GM12801 (cell line): Measurements from ENCODE around the gene SART1.

Experiments
- CTCF ChIP-seq: IDR thresholded peaks from one replicate; pipeline ENCODE4 v1.5.1; 2011; ENCODE audit warnings: control low read depth; ENCODE audit not compliant: insufficient read length; ENCODE audit errors: extremely low read depth

SART1 gene

DNA sequence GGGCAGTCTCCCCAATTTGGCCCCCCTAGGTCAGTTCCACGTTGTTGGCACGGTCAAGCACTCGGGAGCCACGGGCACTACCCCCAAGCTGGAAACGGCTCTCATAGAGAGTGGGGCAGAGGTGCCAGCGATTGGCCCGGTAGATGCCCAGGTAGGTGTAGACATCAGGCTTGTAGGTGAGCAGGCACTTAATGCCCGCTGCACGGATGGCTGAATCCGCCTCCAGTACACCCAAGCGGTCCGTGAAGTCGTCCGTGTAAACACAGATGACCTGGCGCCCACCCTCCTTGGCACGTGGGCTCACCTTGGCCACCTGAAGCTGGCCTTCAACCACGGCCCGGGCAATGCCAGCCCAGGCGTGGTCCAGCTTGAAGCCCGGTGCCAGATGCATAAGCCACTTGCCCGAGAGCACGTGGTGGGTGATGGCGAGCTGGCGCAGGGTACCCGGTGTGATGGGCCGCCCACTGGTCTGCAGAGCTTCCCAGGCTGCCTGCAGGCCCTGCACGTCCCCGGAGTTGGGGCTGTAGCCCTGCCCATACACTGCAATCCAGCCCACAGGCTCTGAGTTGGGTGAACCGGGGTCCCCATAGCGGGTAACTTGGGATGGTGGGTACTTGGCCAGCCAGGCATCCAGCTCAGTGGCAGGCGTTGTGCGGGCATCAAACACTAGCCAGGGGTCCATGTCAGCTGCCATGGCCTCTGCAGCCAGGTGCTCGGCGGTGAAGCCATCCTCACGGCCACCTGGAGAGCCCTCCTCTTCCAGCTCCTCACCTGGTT lies 43.9 kb upstream of the SART1 start:
- TF ChIP-seq CTCF, result no peak

- no peak for TF ChIP-seq CTCF
Measured at GRCh38 chr11:65918211-65919140, 43.1 kb upstream of the SART1 start, which contains the start of gene C11orf68. Gene C11orf68 (minus strand): TSS chr11:65919062. CDS start chr11:65919031, 31 bp downstream.

DNA sequence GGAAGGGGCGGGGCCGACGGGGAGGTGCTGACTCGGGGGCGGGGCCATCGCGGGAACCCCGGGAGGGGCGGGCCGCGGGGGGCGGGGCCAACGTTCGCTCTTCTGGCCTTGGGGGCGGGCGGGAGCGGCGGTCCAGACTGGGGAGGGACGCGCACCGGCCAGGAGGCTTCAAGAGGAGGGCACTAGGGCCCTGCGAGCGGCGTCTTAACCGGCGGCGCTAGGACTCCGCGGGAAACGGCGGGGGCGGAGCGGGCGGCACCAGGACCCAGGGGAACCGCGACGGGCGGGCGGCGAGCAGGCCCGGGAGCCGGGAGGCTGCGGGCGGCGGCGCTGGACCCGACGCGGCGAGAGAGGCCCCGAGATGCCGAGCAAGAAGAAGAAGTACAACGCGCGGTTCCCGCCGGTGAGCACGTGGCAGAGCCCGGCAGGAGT lies 42.4 kb upstream of the SART1 start, which contains the start of gene DRAP1:
Gene DRAP1 (plus strand): TSS at position 286 of the 432 bp plus-strand sequence. CDS start 76 bp downstream, at position 362.
- no peak for TF ChIP-seq CTCF

DNA sequence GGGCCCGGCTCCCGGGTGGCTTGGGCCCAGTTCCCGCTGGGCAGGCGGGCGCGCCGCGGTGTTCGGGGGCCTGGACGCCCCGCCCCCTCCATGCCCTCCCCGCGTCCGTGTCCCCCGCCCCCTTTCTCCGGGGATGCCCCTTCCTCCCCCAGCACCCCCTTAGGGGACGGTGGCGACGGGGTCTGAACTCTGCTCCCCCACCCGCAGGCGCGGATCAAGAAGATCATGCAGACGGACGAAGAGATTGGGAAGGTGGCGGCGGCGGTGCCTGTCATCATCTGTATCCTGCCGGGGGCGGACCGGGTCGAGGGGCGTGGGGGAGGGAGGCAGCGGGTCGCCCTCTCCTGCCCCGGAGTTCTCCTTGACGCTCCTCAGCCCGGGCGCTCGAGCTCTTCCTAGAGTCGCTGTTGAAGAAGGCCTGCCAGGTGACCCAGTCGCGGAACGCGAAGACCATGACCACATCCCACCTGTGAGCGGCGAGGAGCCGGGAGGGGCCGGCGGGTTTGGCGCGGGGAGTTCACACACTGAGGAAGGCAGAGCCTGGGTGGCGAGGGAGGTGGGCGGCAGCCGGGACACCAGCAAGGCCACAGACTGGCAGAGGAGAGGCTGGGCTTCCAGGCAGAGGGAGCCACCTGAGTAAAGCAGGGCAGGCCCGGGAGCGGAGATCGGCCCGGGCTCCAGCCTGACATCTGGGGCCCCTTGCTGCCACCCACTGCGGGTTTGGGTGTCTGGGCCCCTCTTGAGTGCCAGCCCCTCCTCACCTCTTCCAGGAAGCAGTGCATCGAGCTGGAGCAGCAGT lies 41.8 kb upstream of the SART1 start:
- no peak for TF ChIP-seq CTCF

GRCh38 chr11:65920372-65920802 lies 41.1 kb upstream of the SART1 start:
- no peak for TF ChIP-seq CTCF

DNA sequence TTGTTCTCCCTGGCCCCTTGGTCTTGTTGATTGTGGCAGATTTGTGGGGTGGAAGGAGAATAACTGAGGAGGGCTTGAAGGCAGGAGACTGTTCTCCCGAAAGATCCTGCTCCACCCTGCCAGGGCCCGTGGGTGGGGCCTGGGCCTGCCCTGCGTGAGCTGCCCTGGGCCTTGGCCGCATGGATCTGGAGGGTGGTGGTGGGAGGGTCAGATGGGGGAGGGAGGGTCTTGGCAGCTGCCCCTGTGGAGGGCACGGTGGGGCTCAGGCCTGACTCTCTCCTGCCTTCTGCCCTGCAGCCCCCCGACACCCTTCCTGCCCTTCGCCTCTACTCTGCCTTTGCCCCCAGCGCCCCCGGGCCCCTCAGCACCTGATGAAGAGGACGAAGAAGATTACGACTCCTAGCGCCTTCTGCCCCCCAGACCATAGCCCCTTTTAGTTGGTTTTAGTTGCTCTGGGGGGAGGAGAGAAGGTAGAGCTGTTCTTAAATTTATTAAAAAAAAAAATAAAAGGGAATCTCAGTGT lies 40.4 kb upstream of the SART1 start:
- no peak for TF ChIP-seq CTCF
